HG03103 (cell line): ENCODE results near the gene PHF20.
"Not testable (repeated sequence)": the region's sequence is repeated elsewhere in the genome, so short reads cannot be mapped to it uniquely, and the experiment has no call there.

Experiments used
- ATAC-seq: cut with Tn5 transposase; IDR thresholded peaks from one replicate; pipeline ENCODE4 v1.9.1; 2021; ENCODE audit warnings: low read depth; ENCODE audit not compliant: unreplicated experiment

The PHF20 gene

DNA sequence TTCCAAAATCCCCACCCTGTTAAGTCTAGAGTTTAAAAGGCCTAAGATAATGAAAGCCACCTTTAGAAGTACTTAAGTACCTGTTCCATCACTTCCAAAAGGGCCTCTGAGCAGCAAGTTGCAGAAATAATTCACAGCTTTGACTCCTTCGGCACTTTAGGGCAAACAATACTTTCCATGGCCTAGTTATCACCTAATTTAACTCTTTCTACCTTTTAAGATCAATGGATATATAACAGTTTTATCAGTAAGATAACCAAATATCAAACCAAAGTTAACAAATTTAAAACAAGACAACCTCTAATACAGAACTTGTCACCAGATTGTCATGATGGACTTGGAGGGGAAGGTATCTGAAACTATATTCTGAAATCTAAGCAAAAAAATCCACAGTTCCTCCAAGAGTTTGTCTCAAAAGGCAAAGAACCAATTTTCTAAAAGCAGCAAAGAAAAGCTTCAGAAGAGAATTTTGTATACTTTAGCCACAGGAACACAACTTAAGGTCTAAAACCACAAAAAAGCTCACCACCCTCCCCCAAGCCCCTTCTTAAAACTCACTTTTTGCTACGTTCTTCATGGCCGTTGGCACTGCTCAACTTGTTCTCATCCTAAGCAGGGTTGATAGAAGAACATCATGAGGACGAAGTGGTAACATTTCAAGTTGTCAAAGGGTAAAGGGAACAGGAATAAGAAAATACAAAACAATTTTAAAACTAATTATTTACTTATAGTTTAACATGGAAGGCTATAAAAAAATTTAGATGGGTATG is 33.2 kb upstream of the PHF20 start:
- no peak for ATAC-seq

GRCh38 chr20:35739294-35740163 is 32.3 kb upstream of the PHF20 start:
- no peak for ATAC-seq

DNA sequence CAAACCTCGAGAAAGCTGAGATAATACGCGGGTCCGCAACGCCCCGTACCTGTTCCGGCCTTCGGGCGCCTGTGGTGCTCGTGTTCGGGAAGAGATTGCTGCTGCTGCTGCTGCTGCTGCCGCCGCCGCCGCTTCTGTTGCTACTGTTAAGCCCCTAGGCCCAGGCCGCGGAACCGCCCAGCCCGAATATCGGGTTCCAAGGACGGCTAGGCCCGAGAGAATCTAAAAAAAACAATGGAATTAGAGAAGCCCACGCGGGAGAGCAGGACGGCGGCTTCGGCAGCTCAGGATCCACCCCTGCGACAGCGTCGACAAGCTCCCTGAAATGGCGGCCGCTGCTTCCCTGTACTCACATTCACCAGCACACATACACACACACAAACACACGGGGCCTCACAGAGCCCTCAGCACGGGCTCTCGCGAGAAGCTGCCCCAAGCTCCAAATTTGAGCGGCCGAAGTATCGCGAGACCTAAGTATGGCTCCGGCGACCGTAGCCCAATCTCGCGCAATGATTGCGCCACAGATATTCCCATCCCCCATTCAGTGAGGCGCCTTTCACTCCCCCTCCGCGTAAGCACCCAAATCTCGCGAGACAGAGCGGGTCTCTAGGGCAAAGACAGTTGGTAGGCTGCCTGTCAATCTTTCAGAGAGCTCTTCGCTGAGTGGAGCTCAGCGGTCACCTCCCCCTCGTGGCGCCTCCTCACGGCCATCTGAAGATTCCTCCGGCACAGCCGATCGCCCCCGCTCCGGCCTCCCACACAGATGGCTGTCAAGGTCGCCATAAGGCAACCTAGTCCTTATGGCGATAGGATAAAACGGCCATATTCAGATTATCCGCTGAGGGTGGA is 29.7 kb upstream of the PHF20 start, which contains the start of gene RBM39:
Gene RBM39 (minus strand): TSS at position 369 of the 849 bp plus-strand sequence. CDS start 1,386 bp downstream, outside the sequence.
- peak; percentile 77 for ATAC-seq

DNA sequence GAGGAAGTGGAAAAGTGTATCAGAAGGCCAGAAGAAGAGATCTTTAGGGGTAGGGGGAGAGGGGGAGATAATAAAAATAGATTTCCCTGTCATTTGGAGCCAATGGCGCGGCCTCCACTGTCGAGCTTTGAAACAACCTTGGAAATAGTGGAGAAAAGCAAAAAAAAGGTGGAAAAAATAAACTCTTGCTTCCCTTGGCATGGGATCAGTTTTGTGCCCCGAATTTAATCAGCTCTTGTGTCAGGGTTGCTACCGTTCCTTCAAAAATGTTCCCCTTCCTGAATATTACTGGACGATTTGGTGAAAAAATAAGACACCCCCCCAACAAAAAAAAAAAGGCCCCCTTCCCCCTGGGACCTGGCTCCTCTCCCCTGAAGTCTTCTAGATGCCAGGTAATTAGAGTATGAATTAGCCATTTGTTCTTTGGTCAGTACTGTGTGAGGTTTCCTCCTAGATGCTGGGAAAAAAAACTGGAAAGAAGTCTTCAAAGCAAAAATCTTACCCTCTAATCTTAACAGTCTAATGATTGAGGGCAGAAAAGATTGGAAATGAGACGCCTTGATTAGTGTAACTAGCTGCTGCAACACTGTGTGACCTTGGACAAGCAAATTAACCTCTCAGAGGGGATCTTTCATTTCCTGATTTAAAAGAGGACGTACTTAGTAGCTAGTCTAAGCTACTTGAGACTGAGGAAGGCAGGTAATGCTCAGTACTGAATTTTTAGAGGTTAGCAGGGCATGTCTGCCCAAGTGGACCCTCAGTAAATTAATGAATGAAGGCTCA is 28.9 kb upstream of the PHF20 start:
- no peak for ATAC-seq

GRCh38 chr20:35743693-35744491 is 27.9 kb upstream of the PHF20 start:
- no peak for ATAC-seq

DNA sequence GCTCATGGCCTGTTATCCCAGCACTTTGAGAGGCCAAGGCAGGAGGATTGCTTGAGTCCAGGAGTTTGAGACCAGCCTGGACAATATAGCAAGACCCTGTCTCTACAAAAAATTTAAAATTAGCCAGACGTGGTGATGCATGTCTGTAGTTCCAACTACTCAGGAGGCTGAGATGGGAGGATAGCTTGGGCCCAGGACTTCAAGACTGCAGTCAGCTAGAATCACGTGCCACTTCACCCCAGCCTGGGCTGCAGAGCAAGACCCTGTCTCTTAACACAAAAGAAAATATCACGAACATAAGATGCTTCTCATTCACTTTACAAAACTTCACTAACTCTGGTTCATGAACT is 27.3 kb upstream of the PHF20 start:
- ATAC-seq, result not testable (repeated sequence)

- ATAC-seq, result no peak
These were observed 21.2 kb upstream of the PHF20 start for GRCh38 chr20:35750611-35751010.

GRCh38 chr20:35756404-35756803 is 15.4 kb upstream of the PHF20 start:
- no peak for ATAC-seq

DNA sequence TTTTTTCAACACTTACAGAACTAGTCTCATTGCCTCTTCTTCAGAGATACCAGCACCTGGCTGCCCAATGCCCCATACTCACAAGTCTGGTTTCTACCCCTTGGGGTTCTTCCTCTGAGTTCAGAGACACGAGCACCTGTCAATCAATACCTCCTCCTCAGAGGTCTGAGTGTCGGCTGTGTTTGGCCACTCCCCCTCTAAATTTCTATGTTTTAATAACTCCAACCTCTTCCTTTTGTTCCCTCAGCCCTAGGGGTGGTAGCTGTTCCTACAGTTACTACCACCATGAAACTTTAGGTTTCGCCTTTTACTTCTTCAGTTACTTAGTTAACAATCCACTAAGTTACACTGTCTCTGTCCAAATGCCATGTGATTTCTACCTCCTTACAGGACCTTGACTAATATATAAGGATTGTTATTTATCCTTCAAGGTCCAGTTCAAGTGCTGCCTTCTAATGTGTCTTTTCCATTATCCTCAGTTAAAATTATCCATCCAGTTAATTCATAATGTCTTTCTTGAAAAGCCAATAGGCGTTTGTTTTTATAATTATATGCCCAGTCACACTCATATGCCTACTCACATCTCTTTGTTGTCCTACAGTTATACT is 14.6 kb upstream of the PHF20 start:
- ATAC-seq, result no peak

DNA sequence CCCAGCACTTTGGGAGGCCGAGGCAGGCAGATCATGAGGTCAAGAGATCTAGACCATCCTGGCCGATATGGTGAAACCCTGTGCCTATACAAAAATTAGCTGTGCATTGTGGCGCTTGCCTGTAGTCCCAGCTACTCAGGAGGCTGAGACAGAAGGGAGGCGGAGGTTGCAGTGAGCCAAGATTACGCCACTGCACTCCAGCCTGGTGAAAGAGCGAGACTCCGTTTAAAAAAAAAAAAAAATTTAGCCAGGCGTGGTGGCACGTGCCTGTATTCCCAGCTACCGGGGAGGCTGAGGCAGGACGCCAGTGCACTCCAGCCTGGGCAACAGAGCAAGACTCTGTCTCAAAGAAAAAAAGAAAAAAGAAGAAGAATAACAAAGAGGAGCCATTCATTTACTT is 10.3 kb upstream of the PHF20 start:
- ATAC-seq, result not testable (repeated sequence)

- no peak for ATAC-seq
These were observed 9.4 kb upstream of the PHF20 start for GRCh38 chr20:35762461-35762860.

DNA sequence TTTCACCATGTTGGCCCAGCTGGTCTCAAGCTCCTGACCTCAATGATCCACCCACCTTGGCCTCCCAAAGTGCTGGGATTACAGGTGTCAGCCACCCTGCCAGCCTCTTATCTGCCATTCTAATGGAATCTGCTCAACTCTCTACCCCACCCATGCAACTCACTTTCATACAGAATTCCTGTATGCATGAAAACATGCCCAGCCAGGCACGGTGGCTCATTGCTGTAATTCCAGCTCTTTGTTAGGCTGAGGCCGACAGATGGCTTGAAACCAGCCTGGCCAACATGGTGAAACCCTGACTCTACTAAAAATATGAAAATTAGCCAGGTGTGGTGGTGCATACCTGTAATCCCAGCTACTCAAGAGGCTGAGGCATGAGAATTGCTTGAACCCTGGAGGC is 6.9 kb upstream of the PHF20 start:
- ATAC-seq, result not testable (repeated sequence)

DNA sequence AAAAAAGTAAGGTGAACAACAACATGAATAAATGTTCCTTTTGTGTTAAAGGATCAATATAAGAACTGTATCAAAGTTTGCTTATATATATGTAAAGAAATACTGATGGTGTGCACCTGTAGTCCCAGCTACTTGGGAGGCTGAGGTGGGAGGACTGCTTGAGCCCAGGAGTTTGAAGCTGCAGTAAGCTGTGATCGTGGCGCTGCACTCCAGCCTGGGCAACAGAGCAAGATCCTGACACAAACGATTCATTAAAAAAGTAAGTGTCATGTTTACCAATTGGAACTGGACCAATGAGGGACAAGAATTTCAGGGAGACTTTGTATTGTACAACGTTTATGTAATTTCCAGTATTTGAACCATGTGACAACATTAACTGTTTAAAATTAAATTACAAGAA is 5.0 kb upstream of the PHF20 start:
- ATAC-seq, result no peak

DNA sequence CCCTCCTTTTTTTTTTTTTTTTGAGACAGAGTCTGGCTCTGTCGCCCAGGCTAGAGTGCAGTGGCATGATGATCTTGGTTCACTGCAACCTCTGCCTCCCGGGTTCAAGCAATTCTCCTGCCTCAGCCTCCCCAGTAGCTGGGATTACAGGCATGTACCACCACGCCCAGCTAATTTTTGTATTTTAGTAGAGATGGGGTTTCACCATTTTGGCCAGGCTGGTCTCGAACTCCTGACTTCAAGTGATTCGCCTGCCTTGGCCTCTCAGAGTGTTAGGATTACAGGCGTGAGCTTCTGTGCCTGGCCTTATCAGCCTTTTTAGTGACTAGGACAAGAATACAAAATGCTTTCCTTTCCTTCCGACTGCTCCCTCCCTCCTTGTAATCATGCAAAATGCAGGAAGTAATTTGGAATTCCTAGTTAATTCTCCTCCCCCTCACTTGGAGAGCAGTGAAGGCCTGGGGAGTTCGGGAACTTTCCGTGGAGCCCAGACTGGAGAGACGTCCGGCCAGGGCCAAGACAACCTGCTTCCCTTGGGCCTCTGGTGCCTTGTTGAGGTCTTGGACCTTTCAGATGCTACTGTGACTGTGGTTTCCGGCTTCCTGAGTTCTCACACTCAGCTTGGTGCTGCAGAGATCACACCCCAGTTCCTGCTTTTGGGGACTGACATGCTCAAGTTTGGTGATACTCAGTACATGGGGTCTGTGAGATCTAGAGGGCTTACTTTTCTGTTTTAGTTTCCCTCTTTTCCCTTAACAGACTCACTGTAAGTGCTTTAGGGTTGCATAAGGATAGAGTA is 3.9 kb upstream of the PHF20 start:
- ATAC-seq, result peak; percentile 47

- ATAC-seq, result no peak
These were observed 2.8 kb upstream of the PHF20 start for GRCh38 chr20:35768731-35769664.

DNA sequence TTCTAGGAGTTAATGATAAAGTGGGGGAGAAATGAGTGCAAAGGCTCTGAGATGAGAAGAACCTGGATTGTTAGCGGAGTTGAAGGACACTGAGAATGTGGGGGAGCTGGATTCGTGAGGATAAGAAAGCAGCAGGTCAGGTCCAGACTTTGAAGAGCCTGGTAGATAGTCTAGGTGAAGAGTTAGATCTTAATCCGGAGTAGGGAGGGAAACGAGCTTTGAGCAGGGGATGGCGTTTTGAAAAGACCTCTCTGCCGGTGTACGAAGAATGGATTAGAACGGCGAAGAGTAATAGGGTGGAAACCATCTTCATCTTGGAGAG is 487 bp upstream of the PHF20 start:
- ATAC-seq, result no peak

GRCh38 chr20:35772563-35773058 is 796 bp downstream of the PHF20 start:
- ATAC-seq, result no peak
